Measurements from ENCODE around the gene ADCK1.
"Not testable (repeated sequence)": the region's sequence is repeated elsewhere in the genome, so short reads cannot be mapped to it uniquely, and the experiment has no call there.

Gene ADCK1

DNA sequence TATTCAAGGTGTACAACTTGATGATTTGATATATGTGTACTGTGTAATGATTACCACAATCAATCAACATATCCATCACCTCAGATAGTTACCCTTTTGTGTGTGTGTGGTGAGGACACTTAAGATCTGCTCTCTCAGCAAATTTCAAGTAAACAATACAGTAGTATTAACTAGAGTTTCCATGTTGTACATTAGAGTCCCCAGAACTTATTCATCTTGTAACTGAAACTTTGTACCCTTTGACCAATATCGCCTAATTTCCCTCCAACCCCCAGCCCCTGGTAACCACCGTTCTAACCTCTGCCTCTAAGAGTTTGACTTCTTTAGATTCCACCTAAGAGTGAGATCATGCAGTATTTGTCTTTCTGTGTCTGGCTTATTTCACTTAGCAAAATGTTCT, 12.1 kb downstream of the ADCK1 start:
- DNase-seq: no peak

DNA sequence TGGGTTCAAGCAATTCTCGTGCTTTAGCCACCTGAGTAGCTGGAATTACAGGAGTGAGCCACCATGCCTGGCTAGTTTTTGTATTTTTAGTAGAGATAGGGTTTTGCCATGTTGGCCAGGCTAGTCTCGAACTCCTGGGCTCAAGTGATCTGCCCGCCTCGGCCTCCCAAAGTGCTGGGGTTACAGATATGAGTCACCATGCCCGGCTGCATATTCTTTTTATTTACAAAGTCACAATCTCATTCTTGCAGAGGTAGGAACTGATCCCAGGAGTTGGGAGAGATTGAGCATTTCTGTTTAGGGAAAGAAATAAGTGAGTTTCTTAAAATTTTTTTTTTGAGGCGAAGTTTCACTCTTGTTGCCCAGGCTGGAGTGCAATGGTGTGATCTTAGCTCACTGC, 12.8 kb downstream of the ADCK1 start:
- not testable (repeated sequence) for DNase-seq

- no peak for DNase-seq
Measured at GRCh38 chr14:77822307-77822706, 22.4 kb downstream of the ADCK1 start.

DNA sequence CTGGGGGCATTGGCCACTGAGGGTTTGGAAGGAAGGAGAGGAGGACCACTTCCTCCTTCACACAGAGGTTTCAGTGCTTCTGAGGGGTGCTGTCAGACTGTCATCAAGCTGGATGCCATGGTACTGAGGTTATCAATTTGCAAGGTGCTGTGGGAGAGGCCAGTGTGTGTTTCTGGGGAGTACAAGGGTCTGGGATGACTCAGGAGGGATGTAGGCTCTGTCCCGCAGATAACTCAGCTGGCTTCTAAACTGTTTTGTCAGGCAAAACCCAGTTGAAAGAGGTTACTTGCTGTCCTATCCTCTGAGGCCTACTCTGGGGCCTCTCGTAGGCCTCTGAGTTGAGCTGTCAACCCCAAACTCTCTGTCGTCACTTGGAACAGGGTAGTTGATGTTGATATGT, 22.8 kb downstream of the ADCK1 start:
- no peak for DNase-seq

DNA sequence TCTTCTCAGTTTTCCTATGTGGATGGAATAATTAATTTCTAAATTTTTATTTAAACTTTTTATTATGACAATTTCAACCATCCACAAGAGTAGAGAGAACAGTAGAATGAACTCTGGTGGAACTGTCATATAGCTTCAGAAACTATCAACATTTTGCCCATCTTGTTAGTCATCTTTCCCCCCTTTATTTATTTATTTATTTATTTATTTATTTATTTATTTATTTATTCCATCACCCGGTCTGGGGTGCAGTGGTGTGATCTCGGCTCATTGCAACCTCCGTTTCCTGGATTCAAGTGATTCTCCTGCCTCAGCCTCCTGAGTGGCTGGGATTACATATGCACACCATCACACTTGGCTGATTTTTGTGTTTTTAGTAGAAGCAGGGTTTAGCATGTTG, 23.5 kb downstream of the ADCK1 start:
- DNase-seq: no peak

DNA sequence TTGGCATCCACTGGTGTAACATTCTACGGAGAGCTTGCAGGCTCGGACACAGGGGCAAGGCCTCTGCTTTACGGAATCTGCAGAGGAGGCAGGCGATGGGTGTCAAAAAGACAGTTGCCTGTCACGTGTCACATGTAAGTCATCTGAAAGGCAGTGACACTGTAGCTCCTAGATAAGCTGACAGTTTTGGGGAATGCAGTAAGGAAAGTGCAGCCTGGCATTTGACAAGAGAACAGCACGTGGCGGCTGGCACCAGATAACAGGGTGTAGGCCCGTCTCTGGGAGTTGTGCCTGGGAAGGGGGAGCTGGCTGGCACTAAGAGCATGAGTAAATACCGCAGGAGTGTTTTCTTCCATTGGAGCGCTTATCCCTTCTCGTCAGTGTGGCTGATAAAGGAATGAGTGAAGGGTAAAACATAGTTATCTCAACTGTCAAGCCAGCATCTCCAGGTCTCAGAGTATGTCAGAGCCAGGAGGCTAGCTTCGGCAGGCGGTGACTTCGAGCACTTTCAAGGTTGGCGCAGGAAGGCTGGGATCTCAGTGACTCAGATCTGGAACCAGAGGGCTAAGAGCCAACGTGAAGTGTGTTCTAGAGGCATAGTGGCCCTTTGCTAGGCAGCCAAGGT, 26.1 kb downstream of the ADCK1 start:
- no peak for DNase-seq

DNA sequence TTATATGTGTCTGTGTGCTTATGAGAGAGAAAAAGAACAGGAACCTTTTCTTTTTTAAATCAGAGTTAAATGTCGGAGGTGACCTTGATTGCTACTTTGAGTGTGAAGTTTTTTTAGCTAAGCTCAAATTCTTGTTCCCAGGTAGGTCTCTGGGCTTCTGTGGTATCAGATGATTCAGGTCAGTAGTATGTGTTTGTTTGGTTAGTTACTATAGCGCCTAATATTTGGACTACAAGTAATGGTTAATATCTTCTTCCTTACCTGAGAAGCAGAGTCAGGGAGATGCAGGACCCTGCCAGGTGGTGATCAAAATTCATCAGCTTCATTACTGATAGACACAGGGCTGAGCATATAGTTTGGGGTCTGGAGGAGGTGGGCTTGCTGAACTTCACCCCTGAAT, 30.8 kb downstream of the ADCK1 start:
- no peak for DNase-seq

DNA sequence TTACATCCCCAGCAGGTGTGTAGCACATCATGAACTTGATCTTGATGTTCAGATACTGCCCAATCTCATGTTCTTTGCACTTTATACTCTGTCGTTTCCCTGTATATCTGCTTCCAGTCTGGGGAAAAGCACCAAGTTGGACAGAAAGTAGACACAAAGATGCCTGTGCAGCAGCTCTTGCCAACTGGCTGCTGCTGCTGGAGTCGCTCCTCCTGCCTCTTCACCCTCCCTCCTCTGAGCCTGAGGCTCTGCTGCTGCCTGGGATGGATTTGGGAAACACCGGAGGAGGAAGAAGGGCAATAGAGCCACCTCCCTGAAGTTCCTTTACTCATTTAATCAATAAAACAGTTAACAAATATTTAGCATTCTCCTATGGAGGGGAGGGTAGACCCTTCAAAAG, 32.4 kb downstream of the ADCK1 start:
- no peak for DNase-seq

- DNase-seq: no peak
Measured at GRCh38 chr14:77837926-77838325, 38.0 kb downstream of the ADCK1 start.

DNA sequence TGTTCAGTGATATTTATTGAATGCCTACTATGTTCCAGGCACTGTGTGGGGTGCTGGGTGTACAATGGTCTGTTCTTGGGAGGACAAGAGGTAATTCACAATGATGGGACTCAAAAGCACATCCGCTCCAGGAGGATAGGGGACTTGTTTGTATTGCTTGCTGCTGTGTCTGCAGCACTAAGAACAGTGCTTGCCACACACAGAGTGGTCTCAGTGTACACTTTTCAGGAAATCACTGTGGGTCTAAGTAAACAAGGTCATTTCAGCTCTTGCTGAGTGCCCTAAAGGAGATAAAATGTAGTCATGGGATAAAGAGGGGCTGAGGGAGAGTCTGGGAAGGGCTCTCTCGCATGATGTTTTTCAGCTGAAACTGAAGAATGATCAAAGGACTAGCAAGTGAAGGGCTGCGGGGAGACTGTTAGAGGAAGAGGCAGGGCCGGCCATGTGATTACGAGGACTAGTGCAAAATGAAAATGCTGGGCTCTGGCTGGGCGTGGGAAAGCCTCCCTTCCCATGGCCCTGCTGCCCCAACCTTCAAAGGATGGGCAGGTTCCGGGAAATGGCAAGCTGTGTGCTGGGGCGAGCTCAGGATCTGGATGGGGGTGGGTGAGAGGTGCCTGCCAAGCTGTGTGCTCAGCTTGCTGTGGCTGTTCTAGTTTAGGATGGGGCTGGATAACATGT, 39.1 kb downstream of the ADCK1 start:
- DNase-seq: no peak

- DNase-seq: no peak
Measured at GRCh38 chr14:77843195-77843594, 43.3 kb downstream of the ADCK1 start.

- no peak for DNase-seq
Measured at GRCh38 chr14:77843651-77844050, 43.7 kb downstream of the ADCK1 start.

GRCh38 chr14:77844802-77845201, 44.9 kb downstream of the ADCK1 start:
- DNase-seq: no peak

DNA sequence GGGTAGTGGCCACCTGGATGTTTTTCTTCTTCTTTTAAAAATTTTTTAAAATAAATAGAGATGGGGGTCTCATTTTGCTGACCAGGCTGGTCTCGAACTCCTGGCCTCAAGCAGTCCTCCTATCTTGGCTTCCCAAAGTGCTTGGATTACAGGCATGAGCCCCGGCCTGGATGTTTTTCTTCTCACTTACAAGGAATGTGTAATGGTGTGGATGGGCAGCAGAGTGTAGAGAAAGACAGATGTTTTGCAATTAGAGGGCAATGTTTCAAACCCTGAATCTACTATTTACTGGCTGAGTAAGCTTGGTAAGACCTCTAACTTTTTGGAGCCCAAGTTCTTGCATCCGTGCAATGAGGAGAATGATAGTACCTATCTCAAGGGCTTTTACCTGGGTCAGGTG, 48.1 kb downstream of the ADCK1 start:
- DNase-seq: no peak

DNA sequence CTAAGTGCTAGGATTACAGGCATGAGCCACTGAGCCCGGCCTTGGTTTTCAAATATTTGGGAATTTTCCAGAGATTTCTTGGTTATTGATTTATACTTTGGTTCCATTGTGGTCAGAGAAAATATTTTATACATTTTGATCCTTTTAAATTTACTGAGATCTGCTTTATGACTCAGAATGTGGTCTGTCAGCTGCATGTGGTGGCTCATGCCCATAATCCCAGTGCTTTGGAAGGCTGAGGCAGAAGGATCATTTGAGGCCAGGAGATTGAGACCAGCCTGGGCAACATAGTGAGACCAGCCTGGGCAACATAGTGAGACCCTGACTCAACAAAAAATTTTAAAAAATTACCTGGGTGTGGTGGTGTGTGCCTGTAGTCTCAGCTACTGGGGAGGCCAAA, 49.8 kb downstream of the ADCK1 start:
- no peak for DNase-seq

- no peak for DNase-seq
Measured at GRCh38 chr14:77853919-77854318, 54.0 kb downstream of the ADCK1 start.

GRCh38 chr14:77856941-77857340, 57.0 kb downstream of the ADCK1 start:
- no peak for DNase-seq

DNA sequence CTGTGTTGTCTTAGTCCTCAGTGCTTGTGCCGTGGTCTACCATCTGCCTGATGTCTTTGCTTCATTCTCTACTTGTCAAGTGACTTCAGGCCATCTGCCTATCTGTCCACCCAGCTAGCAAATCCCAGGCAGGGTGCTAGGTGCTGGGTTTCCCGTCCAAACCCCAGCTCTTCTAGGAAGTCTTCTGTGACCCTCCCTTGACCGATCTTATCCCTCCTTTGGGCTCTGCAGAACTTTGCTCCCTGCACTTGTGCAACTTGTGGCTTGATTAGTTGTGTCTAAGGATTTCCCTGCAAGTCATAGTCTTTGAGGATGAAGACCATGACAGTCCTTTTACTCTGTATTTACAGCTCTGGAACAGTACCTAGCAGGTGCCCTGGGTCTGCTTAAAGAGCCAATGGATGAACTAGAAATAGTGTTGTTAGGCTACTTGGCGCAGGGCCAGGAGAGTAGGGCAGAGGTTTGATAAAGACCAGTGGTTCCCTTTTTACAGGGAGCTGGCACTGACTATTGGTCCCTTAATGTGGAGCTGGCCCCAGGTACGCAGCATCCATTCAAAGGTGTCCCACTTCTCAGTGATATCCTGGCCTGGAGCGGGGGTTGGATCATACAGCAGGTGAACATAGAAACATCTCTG, 60.1 kb downstream of the ADCK1 start:
- no peak for DNase-seq

GRCh38 chr14:77861201-77861600, 61.3 kb downstream of the ADCK1 start:
- no peak for DNase-seq

DNA sequence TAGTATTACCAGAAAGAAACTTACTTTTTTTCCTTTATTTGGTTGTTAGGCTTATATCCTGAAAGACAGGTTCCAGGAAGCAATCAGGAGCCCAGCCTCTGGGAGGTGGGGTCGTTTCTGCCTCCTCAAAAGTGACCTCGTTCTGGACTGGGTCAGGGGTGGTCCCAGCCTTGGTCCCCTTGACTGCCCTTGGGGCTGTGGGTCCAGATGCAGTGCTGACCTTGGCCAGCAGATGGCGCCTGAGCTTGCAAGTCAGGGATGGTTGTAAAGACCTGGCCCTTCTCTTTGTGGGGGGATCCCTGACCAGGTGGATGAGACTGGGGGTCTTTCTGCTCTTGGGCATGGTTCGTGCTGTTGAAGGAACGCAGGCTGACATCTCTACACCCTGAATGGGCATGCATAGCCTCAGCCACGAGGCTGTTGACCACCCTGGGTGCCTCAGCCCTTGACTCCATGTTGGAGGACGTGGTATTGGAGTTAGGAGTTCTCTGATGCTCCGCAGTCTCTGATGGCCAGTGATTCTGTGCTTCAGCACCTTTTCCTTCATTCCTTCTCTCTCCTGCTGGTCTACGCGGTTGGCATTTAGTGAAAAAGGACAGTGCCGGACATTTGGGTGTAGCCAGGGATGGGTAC, 62.4 kb downstream of the ADCK1 start:
- DNase-seq: peak; percentile 49 to 63

- DNase-seq: no peak
Measured at GRCh38 chr14:77864085-77864484, 64.2 kb downstream of the ADCK1 start.

GRCh38 chr14:77864580-77864979, 64.7 kb downstream of the ADCK1 start:
- DNase-seq: no peak

DNA sequence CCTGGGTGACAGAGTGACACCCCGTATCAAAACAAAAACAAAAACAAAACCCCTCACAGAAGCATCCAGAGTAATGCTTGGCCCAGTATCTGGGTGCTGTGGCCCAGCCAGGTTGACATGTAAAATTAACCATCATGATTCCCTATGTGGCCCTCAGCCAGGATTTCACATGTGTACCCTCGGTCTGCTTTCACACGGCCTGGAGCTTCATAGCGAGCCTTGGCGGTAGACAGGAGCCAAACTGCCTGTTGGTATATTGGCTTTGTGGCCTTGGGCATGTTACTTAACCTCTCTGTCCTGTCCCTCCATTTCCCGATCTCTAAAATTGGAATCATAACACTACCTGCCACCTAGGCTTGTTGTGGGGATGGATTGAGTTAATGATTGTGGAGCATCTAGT, 65.5 kb downstream of the ADCK1 start:
- DNase-seq: no peak

DNA sequence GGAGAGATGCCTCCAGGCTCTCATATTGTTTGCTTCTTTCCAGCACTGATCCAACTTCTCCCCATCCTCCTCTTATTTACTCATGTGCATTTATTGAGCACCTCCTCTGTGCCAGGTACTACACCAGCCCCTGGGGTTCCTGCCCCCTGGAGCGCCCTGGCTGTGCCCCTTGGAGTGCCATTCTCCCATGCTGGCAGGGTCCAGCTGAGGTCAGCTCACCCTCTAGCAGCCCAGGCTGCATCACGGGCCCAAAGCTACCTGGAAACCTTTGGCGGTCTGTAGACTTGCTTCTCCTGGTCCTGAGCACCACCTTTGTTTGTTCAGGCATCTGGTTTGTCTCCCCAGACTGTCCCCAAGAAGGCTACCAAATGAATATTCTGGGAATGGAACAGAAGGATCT, 67.0 kb downstream of the ADCK1 start:
- DNase-seq: no peak
